ENCODE data around the gene SDK2.

Gene SDK2

GRCh38 chr17:73506470-73507435, 137.5 kb downstream of the SDK2 start:
- no peak for DNase-seq (ENCODE audit: low spot score)

GRCh38 chr17:73503560-73503959, 140.7 kb downstream of the SDK2 start:
- DNase-seq (ENCODE audit: low spot score), result no peak

GRCh38 chr17:73500414-73500999, 143.7 kb downstream of the SDK2 start:
- no peak for DNase-seq (ENCODE audit: low spot score)

GRCh38 chr17:73498886-73499554, 145.2 kb downstream of the SDK2 start:
- DNase-seq (ENCODE audit: low spot score), result no peak

- no peak for DNase-seq (ENCODE audit: low spot score)
Measured at GRCh38 chr17:73498176-73498575, 146.1 kb downstream of the SDK2 start.

- DNase-seq (ENCODE audit: low spot score), result no peak
Measured at GRCh38 chr17:73497721-73498120, 146.5 kb downstream of the SDK2 start.

GRCh38 chr17:73496232-73496631, 148.0 kb downstream of the SDK2 start:
- DNase-seq (ENCODE audit: low spot score), result no peak

- DNase-seq (ENCODE audit: low spot score), result no peak
Measured at GRCh38 chr17:73495641-73496040, 148.6 kb downstream of the SDK2 start.

GRCh38 chr17:73494950-73495349, 149.3 kb downstream of the SDK2 start:
- DNase-seq (ENCODE audit: low spot score), result no peak

GRCh38 chr17:73493956-73494926, 150.0 kb downstream of the SDK2 start:
- no peak for DNase-seq (ENCODE audit: low spot score)

- DNase-seq (ENCODE audit: low spot score), result no peak
Measured at GRCh38 chr17:73492821-73493814, 151.1 kb downstream of the SDK2 start.

GRCh38 chr17:73492125-73492820, 152.0 kb downstream of the SDK2 start:
- DNase-seq (ENCODE audit: low spot score), result no peak

- DNase-seq (ENCODE audit: low spot score), result no peak
Measured at GRCh38 chr17:73491648-73492047, 152.6 kb downstream of the SDK2 start.

- DNase-seq (ENCODE audit: low spot score), result no peak
Measured at GRCh38 chr17:73490851-73491250, 153.4 kb downstream of the SDK2 start.

- DNase-seq (ENCODE audit: low spot score), result no peak
Measured at GRCh38 chr17:73489991-73490390, 154.3 kb downstream of the SDK2 start.

- DNase-seq (ENCODE audit: low spot score), result no peak
Measured at GRCh38 chr17:73489333-73489732, 154.9 kb downstream of the SDK2 start.

- no peak for DNase-seq (ENCODE audit: low spot score)
Measured at GRCh38 chr17:73485130-73485529, 159.1 kb downstream of the SDK2 start.

GRCh38 chr17:73482894-73483293, 161.4 kb downstream of the SDK2 start:
- DNase-seq (ENCODE audit: low spot score), result no peak

- no peak for DNase-seq (ENCODE audit: low spot score)
Measured at GRCh38 chr17:73482251-73482716, 162.0 kb downstream of the SDK2 start.

GRCh38 chr17:73481676-73482075, 162.6 kb downstream of the SDK2 start:
- DNase-seq (ENCODE audit: low spot score), result no peak
